Pulmonary artery endothelial cell (primary cell): ENCODE measurements around the gene CHCHD6. TPM values are rescaled to one million over a fixed set of nuclear protein-coding genes. Genes with fewer than 3 reads are reported as not detected.

Experiments used
- DNase-seq: peaks from one replicate; pipeline ENCODE4 v3.0.0-alpha.2; 2011; ENCODE audit warnings: low read depth, low spot score
- total RNA-seq: library from RNA; depleted of rRNA; stranded (reverse); fragments of >200 nt; gene quantifications from 2 replicates; pipeline ENCODE4 v1.2.3, GENCODE V29; 2014

The CHCHD6 gene
- total RNA-seq, 1 donor from 2014 or later: 13.5 TPM

GRCh38 chr3:126857928-126858327 is 153.9 kb downstream of the CHCHD6 start:
- DNase-seq: no peak

- no peak for DNase-seq
These were observed 154.4 kb downstream of the CHCHD6 start for GRCh38 chr3:126858401-126858800.

GRCh38 chr3:126858887-126859286 is 154.8 kb downstream of the CHCHD6 start:
- peak; percentile 46 for DNase-seq

- no peak for DNase-seq
These were observed 155.6 kb downstream of the CHCHD6 start for GRCh38 chr3:126859415-126860246.

GRCh38 chr3:126865736-126866135 is 161.7 kb downstream of the CHCHD6 start:
- no peak for DNase-seq

- DNase-seq: no peak
These were observed 162.2 kb downstream of the CHCHD6 start for GRCh38 chr3:126866175-126866759.

- DNase-seq: no peak
These were observed 163.3 kb downstream of the CHCHD6 start for GRCh38 chr3:126867190-126867862.

GRCh38 chr3:126867863-126868200 is 163.8 kb downstream of the CHCHD6 start:
- DNase-seq: no peak

- no peak for DNase-seq
These were observed 166.7 kb downstream of the CHCHD6 start for GRCh38 chr3:126870608-126871210.

GRCh38 chr3:126872701-126873342 is 168.8 kb downstream of the CHCHD6 start:
- no peak for DNase-seq

- DNase-seq: no peak
These were observed 169.4 kb downstream of the CHCHD6 start for GRCh38 chr3:126873416-126873815.

GRCh38 chr3:126878664-126879063 is 174.6 kb downstream of the CHCHD6 start:
- DNase-seq: no peak

- no peak for DNase-seq
These were observed 176.9 kb downstream of the CHCHD6 start for GRCh38 chr3:126880901-126881300.

- no peak for DNase-seq
These were observed 177.8 kb downstream of the CHCHD6 start for GRCh38 chr3:126881861-126882260.

GRCh38 chr3:126883241-126883640 is 179.2 kb downstream of the CHCHD6 start:
- no peak for DNase-seq

- no peak for DNase-seq
These were observed 181.4 kb downstream of the CHCHD6 start for GRCh38 chr3:126885425-126885824.

GRCh38 chr3:126886217-126886616 is 182.2 kb downstream of the CHCHD6 start:
- peak; percentile 41 for DNase-seq

GRCh38 chr3:126887686-126888085 is 183.6 kb downstream of the CHCHD6 start:
- DNase-seq: no peak

- no peak for DNase-seq
These were observed 184.2 kb downstream of the CHCHD6 start for GRCh38 chr3:126888186-126888760.

- no peak for DNase-seq
These were observed 185.5 kb downstream of the CHCHD6 start for GRCh38 chr3:126889276-126890201.
